Duodenal mucosa (tissue), 2 donors: ENCODE data around the gene PRM1.

ENCODE experiments used
- H3K27ac ChIP-seq: one replicate; pipeline ENCODE4 v1.7.0; 2013; ENCODE audit warnings: low read depth, low read length
- H3K27me3 ChIP-seq, 2 donors: one replicate each; pipeline ENCODE4 v1.7.0; 2013; ENCODE audit warnings: low read length in 2 of 2, control low read depth in 1 of 2; ENCODE audit not compliant: insufficient read depth in 2 of 2, control insufficient read depth in 1 of 2
- H3K36me3 ChIP-seq, 2 donors: one replicate each; pipeline ENCODE4 v1.7.0; 2013; ENCODE audit warnings: low read length in 2 of 2, control low read depth in 1 of 2; ENCODE audit not compliant: insufficient read depth in 2 of 2, control insufficient read depth in 1 of 2
- H3K4me1 ChIP-seq, 2 donors: one replicate each; pipeline ENCODE4 v1.7.0; 2013; ENCODE audit warnings: low read length in 2 of 2, control low read depth in 1 of 2; ENCODE audit not compliant: insufficient read depth in 2 of 2, control insufficient read depth in 1 of 2
- H3K4me3 ChIP-seq, 2 donors: one replicate each; pipeline ENCODE4 v1.7.0; 2013; ENCODE audit warnings: low read length in 2 of 2, low read depth in 1 of 2
- H3K9ac ChIP-seq, 2 donors: one replicate each; pipeline ENCODE4 v1.7.0; 2013; ENCODE audit warnings: low read length in 2 of 2, low read depth in 1 of 2
- H3K9me3 ChIP-seq, 2 donors: one replicate each; pipeline ENCODE4 v1.7.0; 2013; ENCODE audit warnings: low read length in 2 of 2, control low read depth in 1 of 2; ENCODE audit not compliant: control insufficient read depth in 1 of 2

PRM1 gene

GRCh38 chr16:11241480-11242204 is 39.5 kb downstream of the PRM1 start:
- Histone ChIP-seq H3K27ac (no peak overlapping the region), H3K9ac (no peak overlapping the region), H3K9me3 (no peaks in the 10 kb centered on the region), H3K27me3 (no peaks in the 10 kb centered on the region), H3K4me3 (no peak overlapping the region), H3K36me3 (no peaks in the 10 kb centered on the region), H3K4me1 (peaks cover 0 to 6% of the 10 kb centered on the region in 2 donors)

- Histone ChIP-seq H3K9me3 (no peaks in the 10 kb centered on the region), H3K36me3 (no peaks in the 10 kb centered on the region), H3K4me3 (peak overlapping the region; percentile 4 to 30), H3K4me1 (peaks cover 0 to 6% of the 10 kb centered on the region in 2 donors), H3K9ac (peak overlapping the region in 1 of 2 donors; percentile 54), H3K27me3 (no peaks in the 10 kb centered on the region), H3K27ac (no peak overlapping the region)
Measured at GRCh38 chr16:11240636-11241473, 40.3 kb downstream of the PRM1 start.

GRCh38 chr16:11239644-11240632 is 41.2 kb downstream of the PRM1 start:
- Histone ChIP-seq H3K9ac (no peak overlapping the region), H3K27me3 (no peaks in the 10 kb centered on the region), H3K27ac (no peak overlapping the region), H3K4me1 (peaks cover under 1 to 6% of the 10 kb centered on the region in 2 donors), H3K36me3 (no peaks in the 10 kb centered on the region), H3K4me3 (peak overlapping the region in 1 of 2 donors; percentile 30), H3K9me3 (no peaks in the 10 kb centered on the region)

- Histone ChIP-seq H3K27ac (no peak overlapping the region), H3K9me3 (no peaks in the 10 kb centered on the region), H3K36me3 (no peaks in the 10 kb centered on the region), H3K27me3 (no peaks in the 10 kb centered on the region), H3K4me1 (peaks cover 4 to 6% of the 10 kb centered on the region in 2 donors), H3K4me3 (no peak overlapping the region), H3K9ac (no peak overlapping the region)
Measured at GRCh38 chr16:11238272-11239202, 42.6 kb downstream of the PRM1 start.

- Histone ChIP-seq H3K4me3 (no peak overlapping the region), H3K27me3 (no peaks in the 10 kb centered on the region), H3K9me3 (no peaks in the 10 kb centered on the region), H3K9ac (no peak overlapping the region), H3K36me3 (no peaks in the 10 kb centered on the region), H3K4me1 (peaks cover 7 to 11% of the 10 kb centered on the region in 2 donors), H3K27ac (no peak overlapping the region)
Measured at GRCh38 chr16:11236461-11237254, 44.5 kb downstream of the PRM1 start.

GRCh38 chr16:11235703-11235991 is 45.5 kb downstream of the PRM1 start:
- H3K4me3 ChIP-seq: no peak overlapping the region
- no peaks in the 10 kb centered on the region for H3K36me3 ChIP-seq
- H3K27ac ChIP-seq: no peak overlapping the region
- H3K9ac ChIP-seq: no peak overlapping the region
- peaks cover 7 to 8% of the 10 kb centered on the region in 2 donors for H3K4me1 ChIP-seq
- H3K9me3 ChIP-seq: no peaks in the 10 kb centered on the region
- no peaks in the 10 kb centered on the region for H3K27me3 ChIP-seq

GRCh38 chr16:11234884-11235702 is 46.0 kb downstream of the PRM1 start:
- no peak overlapping the region for H3K9ac ChIP-seq
- H3K27me3 ChIP-seq: no peaks in the 10 kb centered on the region
- no peaks in the 10 kb centered on the region for H3K9me3 ChIP-seq
- peaks cover 5 to 7% of the 10 kb centered on the region in 2 donors for H3K4me1 ChIP-seq
- H3K4me3 ChIP-seq: no peak overlapping the region
- H3K36me3 ChIP-seq: no peaks in the 10 kb centered on the region
- H3K27ac ChIP-seq: no peak overlapping the region

GRCh38 chr16:11233727-11234376 is 47.3 kb downstream of the PRM1 start:
- H3K27me3 ChIP-seq: no peaks in the 10 kb centered on the region
- no peaks in the 10 kb centered on the region for H3K36me3 ChIP-seq
- no peaks in the 10 kb centered on the region for H3K9me3 ChIP-seq
- peaks cover 5 to 7% of the 10 kb centered on the region in 2 donors for H3K4me1 ChIP-seq
- H3K4me3 ChIP-seq: no peak overlapping the region
- H3K27ac ChIP-seq: no peak overlapping the region
- H3K9ac ChIP-seq: no peak overlapping the region
